ENCODE data around the gene NLRP5. TPM values are rescaled to one million over a fixed set of nuclear protein-coding genes. Genes with fewer than 3 reads are reported as not detected.

NLRP5 gene
- total and polyA plus RNA-seq, 2 of the 8 experiments (the other 6 are each of a cell fraction or from before 2014, with no cell fraction given) = not detected

DNA sequence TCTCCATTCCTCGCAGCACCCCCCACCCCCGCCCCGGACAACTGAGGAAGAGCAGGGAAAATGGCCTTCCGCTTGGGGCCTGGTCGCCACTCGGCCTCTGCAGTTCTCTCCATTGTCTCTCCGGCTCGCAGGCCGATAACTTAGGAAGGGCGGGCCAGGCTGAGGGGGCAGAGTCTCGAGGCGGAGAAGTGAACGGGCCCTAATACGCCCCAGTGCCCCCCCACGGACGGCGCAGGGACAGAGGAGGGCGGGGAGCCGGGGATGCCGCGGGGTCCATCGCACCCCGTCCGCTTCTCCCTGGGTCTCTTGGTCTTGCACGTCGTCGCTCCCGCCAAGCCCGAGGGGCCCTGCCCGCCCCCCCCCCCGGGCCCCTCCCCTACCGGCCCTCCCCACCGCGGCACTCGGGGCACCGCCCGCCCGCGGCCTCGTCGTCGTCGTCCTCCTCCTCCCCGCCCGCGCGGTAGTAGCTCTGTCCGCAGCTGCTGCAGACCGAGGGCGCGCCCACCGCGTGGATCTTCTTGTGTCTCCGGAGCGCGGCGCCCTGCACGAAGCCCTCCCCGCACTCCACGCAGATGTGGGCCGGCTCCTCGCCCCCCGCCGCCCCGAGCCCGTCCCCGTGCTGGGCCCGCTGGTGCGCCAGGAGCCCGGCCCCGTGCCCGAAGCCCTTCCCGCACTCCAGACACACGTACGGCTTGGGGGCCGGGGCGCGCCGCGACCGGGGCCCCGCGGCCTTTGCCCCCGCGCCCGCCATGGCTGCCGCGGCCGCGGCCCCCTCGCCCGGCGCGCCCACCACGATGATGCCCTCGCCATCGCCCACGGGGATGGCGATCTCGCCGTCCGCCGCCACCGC is 101.3 kb downstream of the NLRP5 start:
- Histone ChIP-seq H3K14ac (ENCODE audit: insufficient read length) (no peak overlapping the region), H3K9ac (replicated peaks in 1 of 4; ENCODE audit: extremely low read depth in 1 of 4, low read depth in 3 of 4, low read length in 3 of 4) (no peak overlapping the region), H3K56ac (replicated peaks; ENCODE audit: insufficient read length, low read depth, low read length) (no peak overlapping the region), H3K4ac (replicated peaks; ENCODE audit: insufficient read length, low read depth, low read length) (no peak overlapping the region), H4K8ac (ENCODE audit: extremely low read depth, insufficient read depth, low read length) (peak overlapping the region; percentile 28), H2BK20ac (ENCODE audit: low read length) (no peak overlapping the region), H3K9me3 (ENCODE audit: insufficient read depth in 2 of 2, low read depth in 1 of 2, low read length in 1 of 2) (no peaks in the 10 kb centered on the region), H2BK120ac (replicated peaks; ENCODE audit: low read depth, low read length) (no peak overlapping the region), H3K27ac (ENCODE audit: low read depth, low read length) (no peak overlapping the region), H4K5ac (ENCODE audit: insufficient read length, low read depth, low read length) (no peak overlapping the region), H4K91ac (replicated peaks; ENCODE audit: insufficient read length, low read length) (no peak overlapping the region), H3K79me1 (ENCODE audit: low read depth, low read length) (peaks cover 13% of the 10 kb centered on the region), H2AK5ac (ENCODE audit: low read depth, low read length) (no peak overlapping the region), H3K4me2 (ENCODE audit: insufficient read depth in 1 of 2, low read depth in 2 of 2, low read length in 2 of 2) (no peak overlapping the region), H3K4me3 (ENCODE audit: extremely low read depth in 1 of 4, insufficient read depth in 2 of 4, low read depth in 3 of 4, low read length in 4 of 4) (no peak overlapping the region), H2BK5ac (ENCODE audit: low read depth, low read length) (no peak overlapping the region), H3K18ac (ENCODE audit: extremely low read depth, low read length) (no peak overlapping the region), H2BK15ac (ENCODE audit: low read length) (no peak overlapping the region), H3K4me1 (replicated peaks in 1 of 4; ENCODE audit: control insufficient read depth in 3 of 4, insufficient read depth in 4 of 4, low read length in 3 of 4) (peaks cover 0 to 15% (median 5%) of the 10 kb centered on the region in 4 experiments; a peak in 5 of 7 replicates), H3K23me2 (ENCODE audit: low read depth, low read length) (no peaks in the 10 kb centered on the region), H4K20me1 (replicated peaks in 1 of 2; ENCODE audit: control insufficient read depth in 1 of 2, insufficient read depth in 2 of 2, low read length in 2 of 2) (peaks cover 25 to 29% of the 10 kb centered on the region in 2 experiments), H3K27me3 (replicated peaks in 1 of 4; ENCODE audit: control insufficient read depth in 3 of 4, extremely low read depth in 1 of 4, insufficient read depth in 3 of 4, low read length in 3 of 4) (no peaks in the 10 kb centered on the region), H3K23ac (ENCODE audit: insufficient read length) (no peak overlapping the region), H3K36me3 (ENCODE audit: control insufficient read depth in 2 of 4, insufficient read depth in 4 of 4, low read length in 3 of 4) (peaks cover 2 to 13% (median 7%) of the 10 kb centered on the region in 4 experiments; a peak in 3 of 8 replicates), H3K79me2 (ENCODE audit: control insufficient read depth in 1 of 2, insufficient read depth in 2 of 2, low read length in 2 of 2) (peaks cover 0 to 33% of the 10 kb centered on the region in 2 experiments; a peak in 2 of 4 replicates), H2AFZ (ENCODE audit: low read length) (no peak overlapping the region), H2BK12ac (ENCODE audit: low read depth, low read length) (no peak overlapping the region)
- 96% methylated on average over 17 of the region's 104 CpGs; no CpG with 5 or more reads in 1 of the 2 experiments for WGBS, 2 experiments (ENCODE audit: extremely low coverage in 1 of 2, insufficient coverage in 1 of 2, insufficient read length in 1 of 2, insufficient replicate concordance in 2 of 2, low coverage in 1 of 2, low lambda C conversion rate in 2 of 2, missing lambda C conversion rate in 1 of 2)
- TF ChIP-seq SAP30 (IDR thresholded peaks at IDR 0.05; ENCODE audit: insufficient read depth, insufficient replicate concordance, low read length) (no peak), SIRT6 (IDR thresholded peaks at IDR 0.05; ENCODE audit: low read length) (no peak), TAF7 (optimal IDR thresholded peaks at IDR 0.05; ENCODE audit: borderline replicate concordance, low read depth, low read length) (no peak), SUZ12 (IDR thresholded peaks at IDR 0.05; ENCODE audit: low read length) (no peak), CREB1 (IDR thresholded peaks at IDR 0.05) (no peak), NRF1 (IDR thresholded peaks at IDR 0.05; ENCODE audit: low read depth, low read length) (no peak), RBBP5 (IDR thresholded peaks at IDR 0.05; ENCODE audit: borderline replicate concordance, low read depth, low read length) (no peak), FOSL1 (IDR thresholded peaks at IDR 0.05; ENCODE audit: insufficient read depth, low read depth, low read length) (no peak), POLR2A (IDR thresholded peaks at IDR 0.05; ENCODE audit: control extremely low read depth in 1 of 2, low read depth in 2 of 2, low read length in 2 of 2) (no peak)
- TF ChIP-seq, protein P1, sequence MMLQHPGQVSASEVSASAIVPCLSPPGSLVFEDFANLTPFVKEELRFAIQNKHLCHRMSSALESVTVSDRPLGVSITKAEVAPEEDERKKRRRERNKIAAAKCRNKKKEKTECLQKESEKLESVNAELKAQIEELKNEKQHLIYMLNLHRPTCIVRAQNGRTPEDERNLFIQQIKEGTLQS (IDR thresholded peaks at IDR 0.05; ENCODE audit: insufficient read depth, low read depth, low read length) = no peak
- no peak for DNase-seq (ENCODE audit: low read depth in 1 of 2, low spot score in 2 of 2)
- FAIRE-seq = no peak
- ChIA-PET CTCF (ENCODE audit: partially characterized antibody) (interaction anchor here (0.7 to 4.4 kb wide), 3 partner anchors 9 to 34 kb away, joined by 3 to 20 read pairs (median 6); no protein-coding TSS in a partner anchor), POLR2A (ENCODE audit: partially characterized antibody) (no interaction called here)
